CD4-positive, alpha-beta T cell treated with Interleukin-6 for 4 hours (primary cell): Measurements from ENCODE around the gene CD207.
A peak's percentile ranks its signal among the peaks of the same experiment; 100 is the strongest.
"Not testable (repeated sequence)": the region's sequence is repeated elsewhere in the genome, so short reads cannot be mapped to it uniquely, and the experiment has no call there.

ENCODE experiments used
- DNase-seq: peaks from one replicate; pipeline ENCODE4 v3.0.0-alpha.2; 2020; ENCODE audit warnings: mixed read lengths

Gene CD207

DNA sequence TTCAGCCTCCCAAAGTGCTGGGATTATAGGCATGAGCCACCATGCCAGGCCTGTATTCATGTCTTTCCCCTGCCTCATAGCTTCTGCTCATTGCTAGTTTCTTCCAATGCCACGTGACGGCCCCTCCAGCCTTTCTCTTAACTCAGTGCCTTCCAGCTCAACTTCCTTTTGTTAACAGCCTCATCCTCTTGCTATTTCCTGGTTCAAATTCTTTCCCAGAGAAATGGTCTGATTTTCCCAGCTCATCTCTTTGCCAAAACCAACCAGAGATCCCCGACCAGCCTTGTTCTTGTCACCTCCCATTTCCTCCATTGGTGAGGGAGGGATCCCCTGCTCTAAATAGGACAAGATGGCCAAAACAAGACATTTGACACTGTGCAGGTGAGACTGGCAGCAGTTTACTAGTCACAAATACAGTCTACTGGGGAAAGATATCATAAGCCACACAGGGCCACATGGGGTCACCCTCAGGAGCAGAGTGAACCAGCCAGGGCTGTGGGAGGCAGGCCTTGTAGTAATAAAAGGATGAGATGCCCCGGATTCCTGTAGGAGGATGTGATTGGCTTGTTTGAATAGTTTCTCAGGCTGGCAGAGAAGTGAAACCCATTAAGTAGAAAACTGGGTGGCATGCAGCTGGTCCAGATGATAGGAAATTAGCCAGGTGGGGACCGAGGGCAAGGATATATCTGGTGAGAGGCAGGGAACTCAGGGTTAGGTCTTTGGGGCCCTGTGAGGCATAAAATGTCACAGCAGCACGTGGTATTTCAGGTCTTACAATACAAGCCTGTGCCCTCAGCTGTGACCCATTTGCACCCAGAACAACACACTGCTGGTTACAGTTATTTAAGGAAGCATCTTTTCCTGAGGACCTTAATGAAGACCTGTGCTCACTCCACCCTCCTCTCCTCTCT lies 6.4 kb downstream of the CD207 start:
- no peak for DNase-seq

GRCh38 chr2:70828115-70828514 lies 7.5 kb downstream of the CD207 start:
- DNase-seq = no peak

DNA sequence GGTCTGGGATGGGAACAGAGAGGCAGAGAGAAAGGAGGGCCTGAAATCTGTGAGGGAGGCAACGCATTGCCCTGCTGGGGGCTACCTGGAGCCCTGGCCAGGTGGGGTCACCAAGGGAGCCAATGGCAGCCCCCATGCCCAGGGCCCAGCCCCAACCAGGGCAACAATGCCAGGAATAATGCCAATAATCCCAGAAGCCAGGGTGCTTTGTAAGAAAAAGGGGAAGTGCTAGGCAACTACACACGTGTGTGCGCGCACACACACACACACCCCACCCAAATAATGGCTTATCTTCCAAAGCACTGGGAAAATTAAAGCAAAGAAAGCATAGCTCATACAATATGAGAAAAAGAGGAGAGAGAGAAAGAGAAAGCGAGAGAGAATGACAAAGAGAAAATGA lies 8.2 kb downstream of the CD207 start:
- no peak for DNase-seq

GRCh38 chr2:70826696-70827350 lies 8.8 kb downstream of the CD207 start:
- DNase-seq = no peak

- DNase-seq = no peak
Observed at GRCh38 chr2:70823249-70823648, 12.4 kb downstream of the CD207 start.

DNA sequence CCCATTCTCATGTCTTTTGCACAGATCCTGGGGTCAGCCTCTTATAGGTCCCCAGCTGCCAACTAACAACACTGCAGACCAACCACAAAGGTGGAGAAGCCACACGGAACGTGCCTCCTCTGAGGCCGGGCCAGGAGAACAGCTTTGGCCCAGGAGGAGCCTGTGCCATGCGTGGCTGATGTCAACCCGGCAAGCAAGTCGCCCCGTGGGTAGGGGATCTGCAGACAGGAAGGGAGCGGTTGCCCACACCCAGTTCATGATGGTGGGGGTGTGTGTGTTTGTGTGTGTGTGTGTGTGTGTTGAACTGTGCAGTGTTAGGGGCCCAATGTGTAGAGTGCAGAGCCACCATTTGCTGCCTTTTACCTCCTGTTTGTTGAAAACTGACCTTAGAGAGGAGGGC lies 12.8 kb downstream of the CD207 start:
- peak; percentile 17 for DNase-seq

- DNase-seq = no peak
Observed at GRCh38 chr2:70820499-70820898, 15.1 kb downstream of the CD207 start, which contains the start of gene CLEC4F. TSS of gene CLEC4F (minus strand) at chr2:70820599. CDS start at chr2:70820523, 76 bp downstream.

- DNase-seq = no peak
Observed at GRCh38 chr2:70817284-70817954, 18.2 kb downstream of the CD207 start.

GRCh38 chr2:70816726-70817125 lies 18.9 kb downstream of the CD207 start:
- no peak for DNase-seq

DNA sequence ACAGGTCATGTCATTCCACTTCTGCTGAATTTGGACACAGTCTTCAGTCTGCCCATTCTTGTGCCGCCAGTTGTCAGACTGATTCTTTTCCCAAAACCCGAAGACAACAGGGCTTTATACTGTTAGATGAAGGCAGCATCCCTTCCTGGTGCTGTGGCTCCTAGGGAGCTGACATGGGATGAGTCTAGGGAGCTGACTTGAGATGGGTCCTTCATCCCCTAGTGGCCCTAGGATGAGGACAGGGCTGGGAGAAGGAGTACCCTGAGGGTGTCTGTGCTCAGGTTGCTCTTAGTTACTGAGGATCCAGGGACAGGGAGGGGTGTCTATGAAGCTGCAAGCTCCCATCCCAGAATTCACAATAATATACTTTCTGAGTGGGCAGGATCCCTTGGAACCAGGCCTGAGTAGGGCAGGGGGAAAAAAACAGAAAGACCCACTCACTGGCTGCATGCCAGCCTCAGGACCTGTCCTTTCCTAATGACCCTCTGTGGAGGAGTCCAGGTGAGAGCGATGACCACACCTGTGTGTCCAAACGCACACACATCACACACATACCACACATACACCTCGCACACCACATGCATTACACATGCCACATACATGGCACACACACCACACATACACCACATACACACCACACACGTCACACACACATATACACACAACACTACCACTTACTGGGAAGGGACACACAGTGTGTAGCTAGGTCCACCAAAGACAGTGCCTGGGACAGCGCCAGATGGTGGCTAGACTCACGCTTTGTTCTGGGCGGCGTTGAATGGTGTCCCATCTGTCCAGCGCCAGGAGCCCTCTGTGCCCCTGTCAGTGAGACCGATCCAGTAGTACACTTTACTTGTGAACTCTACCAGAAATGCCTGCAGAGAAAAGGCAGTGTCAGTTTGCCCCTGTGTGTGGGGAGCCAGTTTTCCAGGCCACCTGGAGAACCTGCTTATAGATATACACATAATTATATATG lies 26.3 kb downstream of the CD207 start:
- DNase-seq = no peak

GRCh38 chr2:70807828-70808118 lies 27.8 kb downstream of the CD207 start:
- DNase-seq = no peak

GRCh38 chr2:70807102-70807827 lies 28.4 kb downstream of the CD207 start:
- no peak for DNase-seq

DNA sequence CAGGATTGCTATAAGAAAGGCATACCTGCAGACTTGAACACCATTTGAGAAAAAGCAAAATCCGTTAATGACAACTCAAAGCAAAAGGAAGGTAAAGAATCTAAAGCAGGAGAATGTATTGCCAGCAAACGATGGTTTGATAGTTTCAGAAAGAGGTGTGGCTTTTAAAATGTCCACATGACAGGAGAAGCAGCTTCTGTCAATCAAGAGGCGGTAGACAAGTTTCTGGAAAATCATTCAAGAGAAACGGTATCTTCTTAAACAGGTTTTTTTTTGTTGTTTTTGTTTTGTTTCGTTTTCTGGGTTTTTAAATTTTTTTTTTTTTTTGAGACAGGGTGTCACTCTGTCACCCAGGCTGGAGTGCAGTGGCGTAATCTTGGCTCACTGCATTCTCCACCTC lies 29.0 kb downstream of the CD207 start:
- no peak for DNase-seq

- DNase-seq = no peak
Observed at GRCh38 chr2:70806013-70806412, 29.6 kb downstream of the CD207 start.

- DNase-seq = no peak
Observed at GRCh38 chr2:70801607-70802263, 33.9 kb downstream of the CD207 start.

- no peak for DNase-seq
Observed at GRCh38 chr2:70799706-70800105, 35.9 kb downstream of the CD207 start.

DNA sequence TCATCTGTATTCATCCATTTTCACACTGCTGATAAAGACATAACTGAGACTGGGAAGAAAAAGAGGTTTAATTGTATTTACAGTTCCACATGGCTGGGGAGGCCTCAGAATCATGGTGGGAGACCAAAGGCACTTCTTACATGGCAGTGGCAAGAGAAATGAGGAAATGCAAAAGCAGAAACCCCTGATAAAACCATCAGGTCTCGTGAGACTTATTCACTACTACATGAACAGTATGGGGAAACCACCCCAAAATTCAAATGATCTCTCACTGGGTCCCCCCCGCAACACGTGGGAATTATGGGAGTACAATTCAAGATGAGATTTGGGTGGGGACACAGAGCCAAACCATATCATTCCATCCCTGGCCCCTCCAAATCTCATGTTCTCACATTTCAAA lies 37.6 kb downstream of the CD207 start:
- DNase-seq = not testable (repeated sequence)

GRCh38 chr2:70797506-70797905 lies 38.1 kb downstream of the CD207 start:
- DNase-seq = no peak

- DNase-seq = no peak
Observed at GRCh38 chr2:70796262-70796661, 39.4 kb downstream of the CD207 start.

GRCh38 chr2:70795164-70795995 lies 40.2 kb downstream of the CD207 start:
- DNase-seq = no peak
